SK-N-SH treated with all-trans-retinoic acid at 6 μM for 48 hours (cell line): Measurements from ENCODE around the gene CYRIA.

Source experiments
- ATAC-seq: fragments of 200-7000 bp; cut with Tn5 transposase; 3 replicates; pipeline ENCODE4 v1.9.1; 2020; ENCODE audit warnings: mild to moderate bottlenecking, moderate library complexity
- ARNTL ChIP-seq: fragments of 450-650 bp; formaldehyde crosslinking; IDR thresholded peaks from 2 replicates; pipeline ENCODE4 v1.5.0; 2020; ENCODE audit warnings: low read depth, mild to moderate bottlenecking, moderate library complexity, borderline replicate concordance
- BACH2 ChIP-seq: fragments of 250-450 bp; sonication (Bioruptor Pico); IDR thresholded peaks from 2 replicates; pipeline ENCODE4 v1.9.0; 2021; ENCODE audit warnings: mild to moderate bottlenecking, borderline replicate concordance
- CREB5 ChIP-seq: fragments of 250-450 bp; sonication (Bioruptor Pico); IDR thresholded peaks from 2 replicates; pipeline ENCODE4 v1.5.1; 2020; ENCODE audit warnings: low read depth, mild to moderate bottlenecking, moderate library complexity
- CSDC2 ChIP-seq: fragments of 250-450 bp; sonication (Bioruptor Pico); IDR thresholded peaks from 2 replicates; pipeline ENCODE4 v1.5.0; 2020; ENCODE audit warnings: mild to moderate bottlenecking, moderate library complexity
- ESRRG ChIP-seq: fragments of 250-450 bp; sonication (Bioruptor Pico); IDR thresholded peaks from 2 replicates; pipeline ENCODE4 v1.6.1; 2021; ENCODE audit warnings: mild to moderate bottlenecking
- GLIS3 ChIP-seq: fragments of 250-450 bp; sonication (Bioruptor Pico); IDR thresholded peaks from 2 replicates; pipeline ENCODE4 v1.5.0; 2020; ENCODE audit warnings: mild to moderate bottlenecking, moderate library complexity
- ISL1 ChIP-seq: fragments of 250-450 bp; sonication (Bioruptor Pico); IDR thresholded peaks from 2 replicates; pipeline ENCODE4 v2.1.2; 2022; ENCODE audit warnings: mild to moderate bottlenecking, moderate library complexity
- OSR1 ChIP-seq: fragments of 250-450 bp; sonication (Bioruptor Pico); IDR thresholded peaks from 2 replicates; pipeline ENCODE4 v1.8.0; 2022; ENCODE audit warnings: moderate library complexity, mild to moderate bottlenecking, inconsistent platforms
- POU6F1 ChIP-seq: fragments of 250-450 bp; sonication (Bioruptor Pico); IDR thresholded peaks from 2 replicates; pipeline ENCODE4 v1.8.0; 2021; ENCODE audit warnings: low read depth, mild to moderate bottlenecking, moderate library complexity, borderline replicate concordance
- SNAI2 ChIP-seq: fragments of 250-450 bp; sonication (Bioruptor Pico); IDR thresholded peaks from 2 replicates; pipeline ENCODE4 v1.5.0; 2020; ENCODE audit warnings: mild to moderate bottlenecking, moderate library complexity
- TCF4 ChIP-seq: fragments of 250-450 bp; sonication (Bioruptor Pico); IDR thresholded peaks from 2 replicates; pipeline ENCODE4 v1.8.0; 2021; ENCODE audit warnings: mild to moderate bottlenecking, moderate library complexity, borderline replicate concordance
- TOX ChIP-seq: fragments of 250-450 bp; sonication (Bioruptor Pico); IDR thresholded peaks from 2 replicates; pipeline ENCODE4 v1.8.0; 2021; ENCODE audit warnings: mild to moderate bottlenecking, moderate library complexity, borderline replicate concordance
- ZC3H10 ChIP-seq: fragments of 250-450 bp; sonication (Bioruptor Pico); IDR thresholded peaks from 2 replicates; pipeline ENCODE4 v1.5.1; 2021; ENCODE audit warnings: mild to moderate bottlenecking, moderate library complexity
- ZFP3 ChIP-seq: fragments of 250-450 bp; sonication (Bioruptor Pico); IDR thresholded peaks from 2 replicates; pipeline ENCODE4 v1.5.0; 2020; ENCODE audit warnings: mild to moderate bottlenecking, moderate library complexity
- ZFP30 ChIP-seq: fragments of 450-650 bp; formaldehyde crosslinking; IDR thresholded peaks from 2 replicates; pipeline ENCODE4 v1.5.0; 2022; ENCODE audit warnings: mild to moderate bottlenecking, moderate library complexity
- ZNF70 ChIP-seq: fragments of 450-650 bp; formaldehyde crosslinking; IDR thresholded peaks from 2 replicates; pipeline ENCODE4 v1.5.0; 2020; ENCODE audit warnings: mild to moderate bottlenecking, moderate library complexity
- ZNF8 ChIP-seq: fragments of 450-650 bp; formaldehyde crosslinking; IDR thresholded peaks from 2 replicates; pipeline ENCODE4 v1.5.0; 2020; ENCODE audit warnings: mild to moderate bottlenecking, moderate library complexity
- TF ChIP-seq, protein P1 (sequence below): fragments of 250-450 bp; sonication (Bioruptor Pico); IDR thresholded peaks from 2 replicates; pipeline ENCODE4 v1.8.0; 2020; ENCODE audit warnings: mild to moderate bottlenecking, moderate library complexity, borderline replicate concordance
- TF ChIP-seq, protein P2 (sequence below): fragments of 250-450 bp; sonication (Bioruptor Pico); IDR thresholded peaks from 2 replicates; pipeline ENCODE4 v1.5.0; 2020; ENCODE audit warnings: mild to moderate bottlenecking, moderate library complexity
- TF ChIP-seq, protein P3 (sequence below): fragments of 250-450 bp; sonication (Bioruptor Pico); IDR thresholded peaks from 2 replicates; pipeline ENCODE4 v1.5.1; 2021; ENCODE audit warnings: mild to moderate bottlenecking, moderate library complexity

The CYRIA gene

DNA sequence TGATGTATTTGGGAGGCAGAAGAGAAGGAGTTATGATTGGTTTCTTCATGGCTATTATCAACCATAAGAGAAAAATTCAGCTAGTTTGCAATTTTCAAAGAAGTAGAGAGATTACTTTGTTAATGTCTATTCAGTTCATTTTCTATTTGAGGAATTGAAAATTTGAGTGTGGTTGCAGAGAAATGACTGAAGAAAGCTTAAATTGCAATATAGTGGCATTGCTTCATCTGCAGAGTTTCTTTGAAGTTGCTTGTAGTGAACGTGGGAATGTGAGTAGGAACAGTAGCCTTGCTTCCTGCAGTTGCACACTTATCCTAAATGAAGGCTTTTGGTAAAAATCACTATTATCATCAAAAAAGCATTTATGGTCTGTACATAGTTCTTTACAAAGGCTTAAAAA lies 14.7 kb upstream of the CYRIA start:
- no peak for ATAC-seq
- no peak for TF ChIP-seq ESRRG (CRISPR knock-in tag)
- TF ChIP-seq SNAI2, result no peak
- no peak for TF ChIP-seq GLIS3 (CRISPR knock-in tag)
- no peak for TF ChIP-seq ARNTL (CRISPR knock-in tag)
- no peak for TF ChIP-seq ISL1 (CRISPR knock-in tag)
- TF ChIP-seq, protein P1, sequence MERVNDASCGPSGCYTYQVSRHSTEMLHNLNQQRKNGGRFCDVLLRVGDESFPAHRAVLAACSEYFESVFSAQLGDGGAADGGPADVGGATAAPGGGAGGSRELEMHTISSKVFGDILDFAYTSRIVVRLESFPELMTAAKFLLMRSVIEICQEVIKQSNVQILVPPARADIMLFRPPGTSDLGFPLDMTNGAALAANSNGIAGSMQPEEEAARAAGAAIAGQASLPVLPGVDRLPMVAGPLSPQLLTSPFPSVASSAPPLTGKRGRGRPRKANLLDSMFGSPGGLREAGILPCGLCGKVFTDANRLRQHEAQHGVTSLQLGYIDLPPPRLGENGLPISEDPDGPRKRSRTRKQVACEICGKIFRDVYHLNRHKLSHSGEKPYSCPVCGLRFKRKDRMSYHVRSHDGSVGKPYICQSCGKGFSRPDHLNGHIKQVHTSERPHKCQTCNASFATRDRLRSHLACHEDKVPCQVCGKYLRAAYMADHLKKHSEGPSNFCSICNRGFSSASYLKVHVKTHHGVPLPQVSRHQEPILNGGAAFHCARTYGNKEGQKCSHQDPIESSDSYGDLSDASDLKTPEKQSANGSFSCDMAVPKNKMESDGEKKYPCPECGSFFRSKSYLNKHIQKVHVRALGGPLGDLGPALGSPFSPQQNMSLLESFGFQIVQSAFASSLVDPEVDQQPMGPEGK (CRISPR knock-in tag), result no peak
- no peak for TF ChIP-seq ZNF70 (CRISPR knock-in tag)
- no peak for TF ChIP-seq POU6F1 (CRISPR knock-in tag)
- TF ChIP-seq, protein P2, sequence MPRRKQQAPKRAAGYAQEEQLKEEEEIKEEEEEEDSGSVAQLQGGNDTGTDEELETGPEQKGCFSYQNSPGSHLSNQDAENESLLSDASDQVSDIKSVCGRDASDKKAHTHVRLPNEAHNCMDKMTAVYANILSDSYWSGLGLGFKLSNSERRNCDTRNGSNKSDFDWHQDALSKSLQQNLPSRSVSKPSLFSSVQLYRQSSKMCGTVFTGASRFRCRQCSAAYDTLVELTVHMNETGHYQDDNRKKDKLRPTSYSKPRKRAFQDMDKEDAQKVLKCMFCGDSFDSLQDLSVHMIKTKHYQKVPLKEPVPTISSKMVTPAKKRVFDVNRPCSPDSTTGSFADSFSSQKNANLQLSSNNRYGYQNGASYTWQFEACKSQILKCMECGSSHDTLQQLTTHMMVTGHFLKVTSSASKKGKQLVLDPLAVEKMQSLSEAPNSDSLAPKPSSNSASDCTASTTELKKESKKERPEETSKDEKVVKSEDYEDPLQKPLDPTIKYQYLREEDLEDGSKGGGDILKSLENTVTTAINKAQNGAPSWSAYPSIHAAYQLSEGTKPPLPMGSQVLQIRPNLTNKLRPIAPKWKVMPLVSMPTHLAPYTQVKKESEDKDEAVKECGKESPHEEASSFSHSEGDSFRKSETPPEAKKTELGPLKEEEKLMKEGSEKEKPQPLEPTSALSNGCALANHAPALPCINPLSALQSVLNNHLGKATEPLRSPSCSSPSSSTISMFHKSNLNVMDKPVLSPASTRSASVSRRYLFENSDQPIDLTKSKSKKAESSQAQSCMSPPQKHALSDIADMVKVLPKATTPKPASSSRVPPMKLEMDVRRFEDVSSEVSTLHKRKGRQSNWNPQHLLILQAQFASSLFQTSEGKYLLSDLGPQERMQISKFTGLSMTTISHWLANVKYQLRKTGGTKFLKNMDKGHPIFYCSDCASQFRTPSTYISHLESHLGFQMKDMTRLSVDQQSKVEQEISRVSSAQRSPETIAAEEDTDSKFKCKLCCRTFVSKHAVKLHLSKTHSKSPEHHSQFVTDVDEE, result no peak

GRCh38 chr2:16678964-16679363 lies 13.3 kb upstream of the CYRIA start:
- TF ChIP-seq CREB5, result no peak
- no peak for TF ChIP-seq TCF4 (CRISPR knock-in tag)
- TF ChIP-seq ZFP30, result no peak
- no peak for TF ChIP-seq BACH2 (CRISPR knock-in tag)
- ATAC-seq, result no peak

- no peak for ATAC-seq
- TF ChIP-seq ZFP3 (CRISPR knock-in tag) (no peak), ZNF8 (CRISPR knock-in tag) (no peak), POU6F1 (CRISPR knock-in tag) (no peak), BACH2 (CRISPR knock-in tag) (no peak), CSDC2 (CRISPR knock-in tag) (no peak), TOX (CRISPR knock-in tag) (no peak), TCF4 (CRISPR knock-in tag) (no peak), CREB5 (no peak), SNAI2 (no peak), OSR1 (CRISPR knock-in tag) (no peak), ISL1 (CRISPR knock-in tag) (no peak), ZC3H10 (CRISPR knock-in tag) (no peak), GLIS3 (CRISPR knock-in tag) (no peak)
- TF ChIP-seq, protein P3, sequence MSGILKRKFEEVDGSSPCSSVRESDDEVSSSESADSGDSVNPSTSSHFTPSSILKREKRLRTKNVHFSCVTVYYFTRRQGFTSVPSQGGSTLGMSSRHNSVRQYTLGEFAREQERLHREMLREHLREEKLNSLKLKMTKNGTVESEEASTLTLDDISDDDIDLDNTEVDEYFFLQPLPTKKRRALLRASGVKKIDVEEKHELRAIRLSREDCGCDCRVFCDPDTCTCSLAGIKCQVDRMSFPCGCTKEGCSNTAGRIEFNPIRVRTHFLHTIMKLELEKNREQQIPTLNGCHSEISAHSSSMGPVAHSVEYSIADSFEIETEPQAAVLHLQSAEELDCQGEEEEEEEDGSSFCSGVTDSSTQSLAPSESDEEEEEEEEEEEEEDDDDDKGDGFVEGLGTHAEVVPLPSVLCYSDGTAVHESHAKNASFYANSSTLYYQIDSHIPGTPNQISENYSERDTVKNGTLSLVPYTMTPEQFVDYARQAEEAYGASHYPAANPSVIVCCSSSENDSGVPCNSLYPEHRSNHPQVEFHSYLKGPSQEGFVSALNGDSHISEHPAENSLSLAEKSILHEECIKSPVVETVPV (CRISPR knock-in tag), result no peak
- TF ChIP-seq, protein P2, result no peak
- TF ChIP-seq, protein P1 (CRISPR knock-in tag), result no peak
These were observed 12.2 kb upstream of the CYRIA start for GRCh38 chr2:16677875-16678274.
